WTC11 (cell line): Measurements from ENCODE around the gene MYBPH. TPM values are rescaled to one million over a fixed set of nuclear protein-coding genes. Genes with fewer than 3 reads are reported as not detected.
A peak's percentile ranks its signal among the peaks of the same experiment; 100 is the strongest.

Experiments
- ATAC-seq: fragments of 200-7000 bp; cut with Tn5 transposase; 2 replicates; pipeline ENCODE4 v1.10.0; 2021; ENCODE audit warnings: mild to moderate bottlenecking, moderate library complexity
- CTCF ChIA-PET: fragments of 300-600 bp; sonication (Branson Sonifier 250); formaldehyde crosslinking; loops from one replicate; lab custom pipeline; 2021; ENCODE audit warnings: antibody characterized with exemption; lab: Charles Lee
- POLR2A ChIA-PET: fragments of 350-600 bp; sonication (Branson Sonifier 250); formaldehyde crosslinking; loops from one replicate; lab custom pipeline; 2021; ENCODE audit warnings: antibody characterized with exemption; lab: Charles Lee
- DNase-seq: peaks from one replicate; pipeline ENCODE4 v3.0.0; 2021; ENCODE audit warnings: low spot score
- H3K27ac Mint-ChIP-seq: 2 replicates; pipeline ENCODE4 v1.8.0; 2021; ENCODE audit warnings: mixed read lengths
- H3K27me3 Mint-ChIP-seq: 2 replicates; pipeline ENCODE4 v1.8.0; 2021; ENCODE audit warnings: low read depth, mild to moderate bottlenecking, moderate library complexity, mixed read lengths
- H3K36me3 Mint-ChIP-seq: 2 replicates; pipeline ENCODE4 v1.8.0; 2021; ENCODE audit warnings: mixed read lengths
- H3K4me1 Mint-ChIP-seq: 2 replicates; pipeline ENCODE4 v1.8.0; 2022; ENCODE audit warnings: mixed read lengths
- H3K4me3 Mint-ChIP-seq: 2 replicates; pipeline ENCODE4 v1.8.0; 2021; ENCODE audit warnings: mild to moderate bottlenecking, moderate library complexity, mixed read lengths
- H3K9me3 Mint-ChIP-seq: 2 replicates; pipeline ENCODE4 v1.8.0; 2021; ENCODE audit warnings: mixed read lengths
- ATF1 ChIP-seq: sonication (generic); formaldehyde crosslinking; IDR thresholded peaks from 2 replicates; pipeline ENCODE4 v1.8.1; 2023; ENCODE audit warnings: mild to moderate bottlenecking, moderate library complexity, missing genetic modification reagents
- ATF2 ChIP-seq: sonication (generic); formaldehyde crosslinking; IDR thresholded peaks from 2 replicates; pipeline ENCODE4 v1.8.1; 2022; ENCODE audit warnings: low read depth, missing genetic modification reagents, borderline replicate concordance
- ATF3 ChIP-seq: sonication (generic); formaldehyde crosslinking; conservative IDR thresholded peaks from 2 replicates; pipeline ENCODE4 v1.8.1; 2022; ENCODE audit warnings: mild to moderate bottlenecking, missing genetic modification reagents
- CREB1 ChIP-seq: sonication (generic); formaldehyde crosslinking; IDR thresholded peaks from 2 replicates; pipeline ENCODE4 v1.8.0; 2023; ENCODE audit warnings: mild to moderate bottlenecking, missing genetic modification reagents
- FOXP1 ChIP-seq: sonication (generic); formaldehyde crosslinking; IDR thresholded peaks from 2 replicates; pipeline ENCODE4 v1.8.0; 2022; ENCODE audit warnings: missing genetic modification reagents, mild to moderate bottlenecking, moderate library complexity, borderline replicate concordance
- KAT7 ChIP-seq: sonication (generic); formaldehyde crosslinking; IDR thresholded peaks from 2 replicates; pipeline ENCODE4 v1.8.1; 2023; ENCODE audit warnings: missing genetic modification reagents, mild to moderate bottlenecking, borderline replicate concordance
- MLX ChIP-seq: sonication (generic); formaldehyde crosslinking; IDR thresholded peaks from 2 replicates; pipeline ENCODE4 v1.8.1; 2023; ENCODE audit warnings: mild to moderate bottlenecking, missing genetic modification reagents, moderate library complexity
- MYBL2 ChIP-seq: sonication (generic); formaldehyde crosslinking; IDR thresholded peaks from 2 replicates; pipeline ENCODE4 v1.8.1; 2023; ENCODE audit warnings: mild to moderate bottlenecking, moderate library complexity, missing genetic modification reagents
- NR2C2 ChIP-seq: sonication (generic); formaldehyde crosslinking; IDR thresholded peaks from 2 replicates; pipeline ENCODE4 v1.8.0; 2022; ENCODE audit warnings: mild to moderate bottlenecking, missing genetic modification reagents
- NR3C1 ChIP-seq: sonication (generic); formaldehyde crosslinking; conservative IDR thresholded peaks from 2 replicates; pipeline ENCODE4 v1.8.1; 2023; ENCODE audit warnings: low read depth, mild to moderate bottlenecking, missing genetic modification reagents
- SMAD3 ChIP-seq: sonication (generic); formaldehyde crosslinking; IDR thresholded peaks from 2 replicates; pipeline ENCODE4 v1.8.0; 2022; ENCODE audit warnings: missing genetic modification reagents, mild to moderate bottlenecking, borderline replicate concordance
- SP1 ChIP-seq: sonication (generic); formaldehyde crosslinking; conservative IDR thresholded peaks from 2 replicates; pipeline ENCODE4 v1.8.1; 2022; ENCODE audit warnings: missing genetic modification reagents
- USF2 ChIP-seq: sonication (generic); formaldehyde crosslinking; IDR thresholded peaks from 2 replicates; pipeline ENCODE4 v1.8.1; 2023; ENCODE audit warnings: mild to moderate bottlenecking, missing genetic modification reagents, moderate library complexity
- ZBTB21 ChIP-seq: sonication (generic); formaldehyde crosslinking; IDR thresholded peaks from 2 replicates; pipeline ENCODE4 v1.8.1; 2023; ENCODE audit warnings: mild to moderate bottlenecking, missing genetic modification reagents, borderline replicate concordance
- ZNF281 ChIP-seq: sonication (generic); formaldehyde crosslinking; IDR thresholded peaks from 2 replicates; pipeline ENCODE4 v1.8.0; 2023; ENCODE audit warnings: mild to moderate bottlenecking, missing genetic modification reagents
- ZNF425 ChIP-seq: fragments of 250-450 bp; sonication (Bioruptor Pico); conservative IDR thresholded peaks from 2 replicates; pipeline ENCODE4 v1.9.0; 2021; ENCODE audit warnings: mild to moderate bottlenecking
- ZNF532 ChIP-seq: fragments of 250-450 bp; sonication (Bioruptor Pico); IDR thresholded peaks from 2 replicates; pipeline ENCODE4 v1.9.0; 2021; ENCODE audit warnings: mild to moderate bottlenecking, borderline replicate concordance
- ZSCAN18 ChIP-seq: fragments of 250-450 bp; sonication (Bioruptor Pico); IDR thresholded peaks from 2 replicates; pipeline ENCODE4 v2.1.2; 2022; ENCODE audit warnings: mild to moderate bottlenecking, moderate library complexity
- total RNA-seq: library from RNA; stranded (reverse); gene quantifications from 3 replicates; pipeline ENCODE4 v1.2.3, GENCODE V29; 2021

Gene MYBPH
- total RNA-seq, 1 experiment from 2014 or later: not detected

GRCh38 chr1:203178083-203178482 lies 2.5 kb upstream of the MYBPH start:
- ATAC-seq (peak; percentile 59), DNase-seq (no peak)
- ChIA-PET CTCF (interaction anchor here (1.2 to 6.1 kb wide), 5 partner anchors 38 to 138 kb away, joined by 3 to 30 read pairs (median 14); no protein-coding TSS in a partner anchor), POLR2A (no interaction called here)
- H3K27ac Mint-ChIP-seq: no peak overlapping the region
- H3K4me1 Mint-ChIP-seq: peaks cover 18% of the 10 kb centered on the region
- no peaks in the 10 kb centered on the region for H3K36me3 Mint-ChIP-seq
- no peaks in the 10 kb centered on the region for H3K9me3 Mint-ChIP-seq
- H3K27me3 Mint-ChIP-seq: no peaks in the 10 kb centered on the region
- no peak for TF ChIP-seq KAT7 (CRISPR knock-in tag)
- TF ChIP-seq CREB1 (CRISPR knock-in tag): no peak
- H3K4me3 Mint-ChIP-seq: no peak overlapping the region

GRCh38 chr1:203177470-203178039 lies 1.9 kb upstream of the MYBPH start:
- Mint-ChIP-seq H3K4me1 (peaks cover 21% of the 10 kb centered on the region), H3K36me3 (no peaks in the 10 kb centered on the region), H3K4me3 (no peak overlapping the region), H3K27me3 (no peaks in the 10 kb centered on the region), H3K27ac (no peak overlapping the region), H3K9me3 (no peaks in the 10 kb centered on the region)
- ChIA-PET CTCF (interaction anchor here (1.2 to 6.1 kb wide), 4 partner anchors 38 to 138 kb away, joined by 3 to 30 read pairs (median 14); no protein-coding TSS in a partner anchor), POLR2A (no interaction called here)
- DNase-seq: no peak
- TF ChIP-seq ATF3 (CRISPR knock-in tag): no peak
- no peak for TF ChIP-seq ZNF281 (CRISPR knock-in tag)
- TF ChIP-seq MLX (CRISPR knock-in tag): no peak
- TF ChIP-seq ZNF425: no peak
- no peak for TF ChIP-seq NR2C2 (CRISPR knock-in tag)
- TF ChIP-seq NR3C1 (CRISPR knock-in tag): no peak
- no peak for TF ChIP-seq SMAD3 (CRISPR knock-in tag)
- no peak for TF ChIP-seq FOXP1 (CRISPR knock-in tag)
- TF ChIP-seq ATF2 (CRISPR knock-in tag): no peak
- TF ChIP-seq MYBL2 (CRISPR knock-in tag): no peak
- TF ChIP-seq ZBTB21 (CRISPR knock-in tag): no peak
- no peak for TF ChIP-seq ATF1 (CRISPR knock-in tag)
- TF ChIP-seq ZSCAN18 (CRISPR knock-in tag): no peak
- TF ChIP-seq SP1: no peak
- TF ChIP-seq USF2 (CRISPR knock-in tag): no peak
- TF ChIP-seq ZNF532: no peak
- TF ChIP-seq, all 79 proteins: peak for 0
- no peak for ATAC-seq
